Measurements from ENCODE around the gene CUX1.

CUX1 gene

GRCh38 chr7:101868191-101868950, 50.9 kb downstream of the CUX1 start:
- H3K27me3 ChIP-seq (ENCODE audit: low read depth, low read length), result no peaks in the 10 kb centered on the region
- H3K4me3 ChIP-seq (ENCODE audit: low read depth in 1 of 2, low read length in 2 of 2), result no peak overlapping the region
- H3K4me1 ChIP-seq (ENCODE audit: control insufficient read depth in 1 of 2, insufficient read depth in 2 of 2, low read length in 2 of 2), result peaks cover 7 to 26% of the 10 kb centered on the region in 2 donors
- H3K9me3 ChIP-seq (ENCODE audit: control insufficient read depth in 1 of 2, low read length in 2 of 2), result no peaks in the 10 kb centered on the region
- no peaks in the 10 kb centered on the region for H3K36me3 ChIP-seq (ENCODE audit: control insufficient read depth in 1 of 2, insufficient read depth in 2 of 2, low read length in 2 of 2)
- no peak overlapping the region for H3K27ac ChIP-seq (ENCODE audit: low read length)

- Histone ChIP-seq H3K27me3 (ENCODE audit: low read depth, low read length) (no peaks in the 10 kb centered on the region), H3K9me3 (ENCODE audit: control insufficient read depth in 1 of 2, low read length in 2 of 2) (no peaks in the 10 kb centered on the region), H3K36me3 (ENCODE audit: control insufficient read depth in 1 of 2, insufficient read depth in 2 of 2, low read length in 2 of 2) (no peaks in the 10 kb centered on the region), H3K4me3 (ENCODE audit: low read depth in 1 of 2, low read length in 2 of 2) (no peak overlapping the region), H3K27ac (ENCODE audit: low read length) (no peak overlapping the region), H3K4me1 (ENCODE audit: control insufficient read depth in 1 of 2, insufficient read depth in 2 of 2, low read length in 2 of 2) (peaks cover 7 to 34% of the 10 kb centered on the region in 2 donors)
These were observed 51.8 kb downstream of the CUX1 start for GRCh38 chr7:101869026-101869900.

- Histone ChIP-seq H3K9me3 (ENCODE audit: control insufficient read depth in 1 of 2, low read length in 2 of 2) (no peaks in the 10 kb centered on the region), H3K4me1 (ENCODE audit: control insufficient read depth in 1 of 2, insufficient read depth in 2 of 2, low read length in 2 of 2) (peaks cover 7 to 37% of the 10 kb centered on the region in 2 donors), H3K4me3 (ENCODE audit: low read depth in 1 of 2, low read length in 2 of 2) (no peak overlapping the region), H3K27me3 (ENCODE audit: low read depth, low read length) (no peaks in the 10 kb centered on the region), H3K36me3 (ENCODE audit: control insufficient read depth in 1 of 2, insufficient read depth in 2 of 2, low read length in 2 of 2) (no peaks in the 10 kb centered on the region), H3K27ac (ENCODE audit: low read length) (peak overlapping the region; percentile 1)
These were observed 52.5 kb downstream of the CUX1 start for GRCh38 chr7:101869901-101870290.

- peak overlapping the region; percentile 1 for H3K27ac ChIP-seq (ENCODE audit: low read length)
These were observed 53.1 kb downstream of the CUX1 start for GRCh38 chr7:101870361-101871062.

GRCh38 chr7:101871351-101871750, 53.9 kb downstream of the CUX1 start:
- Histone ChIP-seq H3K4me3 (ENCODE audit: low read depth in 1 of 2, low read length in 2 of 2) (no peak overlapping the region), H3K9me3 (ENCODE audit: control insufficient read depth in 1 of 2, low read length in 2 of 2) (no peaks in the 10 kb centered on the region), H3K27me3 (ENCODE audit: low read depth, low read length) (no peaks in the 10 kb centered on the region), H3K36me3 (ENCODE audit: control insufficient read depth in 1 of 2, insufficient read depth in 2 of 2, low read length in 2 of 2) (no peaks in the 10 kb centered on the region), H3K27ac (ENCODE audit: low read length) (no peak overlapping the region), H3K4me1 (ENCODE audit: control insufficient read depth in 1 of 2, insufficient read depth in 2 of 2, low read length in 2 of 2) (peaks cover 7 to 37% of the 10 kb centered on the region in 2 donors)

More at GRCh38 chr7:101870361-101871062, 53.1 kb downstream of the CUX1 start:
- Histone ChIP-seq H3K36me3 (ENCODE audit: control insufficient read depth in 1 of 2, insufficient read depth in 2 of 2, low read length in 2 of 2) (no peaks in the 10 kb centered on the region), H3K27me3 (ENCODE audit: low read depth, low read length) (no peaks in the 10 kb centered on the region), H3K4me1 (ENCODE audit: control insufficient read depth in 1 of 2, insufficient read depth in 2 of 2, low read length in 2 of 2) (peaks cover 7 to 37% of the 10 kb centered on the region in 2 donors), H3K4me3 (ENCODE audit: low read depth in 1 of 2, low read length in 2 of 2) (no peak overlapping the region), H3K9me3 (ENCODE audit: control insufficient read depth in 1 of 2, low read length in 2 of 2) (no peaks in the 10 kb centered on the region)

GRCh38 chr7:101874028-101874427, 56.6 kb downstream of the CUX1 start:
- Histone ChIP-seq H3K4me1 (ENCODE audit: control insufficient read depth in 1 of 2, insufficient read depth in 2 of 2, low read length in 2 of 2) (peaks cover 0 to 28% of the 10 kb centered on the region in 2 donors), H3K27ac (ENCODE audit: low read length) (no peak overlapping the region), H3K27me3 (ENCODE audit: low read depth, low read length) (no peaks in the 10 kb centered on the region), H3K9me3 (ENCODE audit: control insufficient read depth in 1 of 2, low read length in 2 of 2) (no peaks in the 10 kb centered on the region), H3K36me3 (ENCODE audit: control insufficient read depth in 1 of 2, insufficient read depth in 2 of 2, low read length in 2 of 2) (no peaks in the 10 kb centered on the region), H3K4me3 (ENCODE audit: low read depth in 1 of 2, low read length in 2 of 2) (no peak overlapping the region)

- Histone ChIP-seq H3K27ac (ENCODE audit: low read length) (no peak overlapping the region), H3K36me3 (ENCODE audit: control insufficient read depth in 1 of 2, insufficient read depth in 2 of 2, low read length in 2 of 2) (no peaks in the 10 kb centered on the region), H3K9me3 (ENCODE audit: control insufficient read depth in 1 of 2, low read length in 2 of 2) (no peaks in the 10 kb centered on the region), H3K27me3 (ENCODE audit: low read depth, low read length) (no peaks in the 10 kb centered on the region), H3K4me1 (ENCODE audit: control insufficient read depth in 1 of 2, insufficient read depth in 2 of 2, low read length in 2 of 2) (peaks cover 0 to 30% of the 10 kb centered on the region in 2 donors), H3K4me3 (ENCODE audit: low read depth in 1 of 2, low read length in 2 of 2) (no peak overlapping the region)
These were observed 57.9 kb downstream of the CUX1 start for GRCh38 chr7:101875283-101875846.

- Histone ChIP-seq H3K9me3 (ENCODE audit: control insufficient read depth in 1 of 2, low read length in 2 of 2) (no peaks in the 10 kb centered on the region), H3K27me3 (ENCODE audit: low read depth, low read length) (no peaks in the 10 kb centered on the region), H3K36me3 (ENCODE audit: control insufficient read depth in 1 of 2, insufficient read depth in 2 of 2, low read length in 2 of 2) (peaks cover 0 to 6% of the 10 kb centered on the region in 2 donors), H3K4me3 (ENCODE audit: low read depth in 1 of 2, low read length in 2 of 2) (no peak overlapping the region), H3K27ac (ENCODE audit: low read length) (no peak overlapping the region), H3K4me1 (ENCODE audit: control insufficient read depth in 1 of 2, insufficient read depth in 2 of 2, low read length in 2 of 2) (peaks cover 5 to 47% of the 10 kb centered on the region in 2 donors)
These were observed 60.6 kb downstream of the CUX1 start for GRCh38 chr7:101877882-101878591.

GRCh38 chr7:101878938-101879337, 61.5 kb downstream of the CUX1 start:
- H3K27ac ChIP-seq (ENCODE audit: low read length), result no peak overlapping the region

GRCh38 chr7:101879565-101879964, 62.1 kb downstream of the CUX1 start:
- H3K9me3 ChIP-seq (ENCODE audit: control insufficient read depth in 1 of 2, low read length in 2 of 2), result no peaks in the 10 kb centered on the region
- peaks cover 5 to 42% of the 10 kb centered on the region in 2 donors for H3K4me1 ChIP-seq (ENCODE audit: control insufficient read depth in 1 of 2, insufficient read depth in 2 of 2, low read length in 2 of 2)
- H3K36me3 ChIP-seq (ENCODE audit: control insufficient read depth in 1 of 2, insufficient read depth in 2 of 2, low read length in 2 of 2), result peaks cover 0 to 6% of the 10 kb centered on the region in 2 donors
- H3K4me3 ChIP-seq (ENCODE audit: low read depth in 1 of 2, low read length in 2 of 2), result no peak overlapping the region
- H3K27me3 ChIP-seq (ENCODE audit: low read depth, low read length), result no peaks in the 10 kb centered on the region
- no peak overlapping the region for H3K27ac ChIP-seq (ENCODE audit: low read length)

More at GRCh38 chr7:101878938-101879337, 61.5 kb downstream of the CUX1 start:
- no peak overlapping the region for H3K4me3 ChIP-seq (ENCODE audit: low read depth in 1 of 2, low read length in 2 of 2)
- no peaks in the 10 kb centered on the region for H3K27me3 ChIP-seq (ENCODE audit: low read depth, low read length)
- H3K4me1 ChIP-seq (ENCODE audit: control insufficient read depth in 1 of 2, insufficient read depth in 2 of 2, low read length in 2 of 2), result peaks cover 5 to 45% of the 10 kb centered on the region in 2 donors
- peaks cover 0 to 6% of the 10 kb centered on the region in 2 donors for H3K36me3 ChIP-seq (ENCODE audit: control insufficient read depth in 1 of 2, insufficient read depth in 2 of 2, low read length in 2 of 2)
- no peaks in the 10 kb centered on the region for H3K9me3 ChIP-seq (ENCODE audit: control insufficient read depth in 1 of 2, low read length in 2 of 2)

All from muscle layer of duodenum (tissue), 2 donors.